Measurements from ENCODE around the gene ATG7.

The ATG7 gene

DNA sequence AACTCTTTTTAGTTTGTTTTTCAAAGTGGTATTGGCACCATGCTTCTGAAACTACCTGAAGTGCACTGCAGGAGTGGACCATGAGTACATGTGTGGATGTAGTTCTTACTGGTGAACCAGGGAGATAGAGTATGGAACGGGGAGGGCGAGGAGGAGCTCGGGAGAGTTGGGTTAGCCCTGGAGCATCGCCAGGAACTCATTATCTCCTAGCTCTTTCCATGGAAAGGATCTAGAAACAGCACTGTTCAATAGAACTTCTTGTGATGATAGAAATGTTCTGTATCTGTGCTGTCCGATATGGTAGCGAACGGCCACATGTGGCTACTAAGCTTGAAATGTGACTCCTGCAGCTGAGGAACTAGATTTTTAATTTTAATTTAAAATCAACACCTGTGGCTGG is 324.2 kb downstream of the ATG7 start:
- TF ChIP-seq, protein P1, sequence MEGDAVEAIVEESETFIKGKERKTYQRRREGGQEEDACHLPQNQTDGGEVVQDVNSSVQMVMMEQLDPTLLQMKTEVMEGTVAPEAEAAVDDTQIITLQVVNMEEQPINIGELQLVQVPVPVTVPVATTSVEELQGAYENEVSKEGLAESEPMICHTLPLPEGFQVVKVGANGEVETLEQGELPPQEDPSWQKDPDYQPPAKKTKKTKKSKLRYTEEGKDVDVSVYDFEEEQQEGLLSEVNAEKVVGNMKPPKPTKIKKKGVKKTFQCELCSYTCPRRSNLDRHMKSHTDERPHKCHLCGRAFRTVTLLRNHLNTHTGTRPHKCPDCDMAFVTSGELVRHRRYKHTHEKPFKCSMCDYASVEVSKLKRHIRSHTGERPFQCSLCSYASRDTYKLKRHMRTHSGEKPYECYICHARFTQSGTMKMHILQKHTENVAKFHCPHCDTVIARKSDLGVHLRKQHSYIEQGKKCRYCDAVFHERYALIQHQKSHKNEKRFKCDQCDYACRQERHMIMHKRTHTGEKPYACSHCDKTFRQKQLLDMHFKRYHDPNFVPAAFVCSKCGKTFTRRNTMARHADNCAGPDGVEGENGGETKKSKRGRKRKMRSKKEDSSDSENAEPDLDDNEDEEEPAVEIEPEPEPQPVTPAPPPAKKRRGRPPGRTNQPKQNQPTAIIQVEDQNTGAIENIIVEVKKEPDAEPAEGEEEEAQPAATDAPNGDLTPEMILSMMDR (IDR thresholded peaks at IDR 0.05; ENCODE audit: control extremely low read depth, extremely low read depth, low read depth, missing control alignments) = no peak
- ChIA-PET POLR2A (no interaction called here), CTCF (interaction anchor here (0.7 to 0.9 kb wide), 2 partner anchors 18 to 22 kb away, joined by 3 read pairs; no protein-coding TSS in a partner anchor)
- DNase-seq (ENCODE audit: extremely low spot score) = no peak

DNA sequence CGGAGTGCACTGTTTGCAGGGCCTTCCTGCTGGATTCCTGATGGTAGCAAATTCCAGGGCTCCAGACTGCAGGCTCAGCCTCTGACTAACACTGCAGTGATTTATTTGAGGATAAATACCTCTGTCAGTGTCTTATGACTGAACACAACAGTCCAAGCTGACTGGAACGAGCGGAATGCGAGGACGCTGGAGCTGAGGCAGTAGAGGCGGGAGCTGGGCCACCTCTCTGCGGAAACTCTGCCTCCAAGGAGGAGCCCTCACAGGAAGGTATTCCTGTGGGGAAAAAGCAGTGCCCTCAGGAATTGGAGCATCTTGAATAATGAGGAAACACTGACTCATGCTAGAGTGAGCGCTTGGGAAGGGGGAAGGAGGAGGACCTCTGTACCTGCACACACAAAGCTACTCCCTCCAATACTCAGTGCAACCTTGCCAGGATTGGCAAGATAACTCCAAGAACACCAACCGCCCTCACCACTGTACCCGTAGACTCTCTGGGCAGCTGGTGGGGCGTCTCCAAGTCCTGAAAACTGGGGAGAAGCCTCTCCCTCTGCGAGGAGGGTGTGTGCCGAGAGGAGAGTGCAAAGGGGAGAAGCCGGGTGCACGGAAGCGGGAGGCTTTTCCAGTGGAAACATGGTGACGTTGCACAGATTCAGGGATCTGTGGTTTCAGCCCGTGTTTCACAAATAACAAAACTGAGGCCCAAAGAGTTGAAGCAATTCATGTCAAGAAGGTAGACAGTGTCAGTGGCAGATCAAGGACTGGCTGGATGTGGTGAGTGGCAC is 328.5 kb downstream of the ATG7 start:
- no peak for DNase-seq (ENCODE audit: extremely low spot score)
- ChIA-PET CTCF (interaction anchor here (1.2 to 4.5 kb wide), 3 partner anchors 11 to 18 kb away, joined by 4 to 13 read pairs (median 11); no protein-coding TSS in a partner anchor), POLR2A (interaction anchor here (0.7 kb wide), 1 partner anchor 615 kb away, joined by 5 read pairs; no protein-coding TSS in a partner anchor)
- TF ChIP-seq, protein P1 (IDR thresholded peaks at IDR 0.05; ENCODE audit: control extremely low read depth, extremely low read depth, low read depth, missing control alignments) = no peak

- CTCF ChIA-PET = interaction anchor here (1.2 to 4.5 kb wide), 3 partner anchors 9 to 17 kb away, joined by 4 to 13 read pairs (median 11); no protein-coding TSS in a partner anchor
- DNase-seq (ENCODE audit: extremely low spot score) = peak; percentile 86
- POLR2A ChIA-PET = no interaction called here
- TF ChIP-seq, protein P1 (IDR thresholded peaks at IDR 0.05; ENCODE audit: control extremely low read depth, extremely low read depth, low read depth, missing control alignments) = no peak
Measured at GRCh38 chr3:11601446-11602238, 329.4 kb downstream of the ATG7 start.

DNA sequence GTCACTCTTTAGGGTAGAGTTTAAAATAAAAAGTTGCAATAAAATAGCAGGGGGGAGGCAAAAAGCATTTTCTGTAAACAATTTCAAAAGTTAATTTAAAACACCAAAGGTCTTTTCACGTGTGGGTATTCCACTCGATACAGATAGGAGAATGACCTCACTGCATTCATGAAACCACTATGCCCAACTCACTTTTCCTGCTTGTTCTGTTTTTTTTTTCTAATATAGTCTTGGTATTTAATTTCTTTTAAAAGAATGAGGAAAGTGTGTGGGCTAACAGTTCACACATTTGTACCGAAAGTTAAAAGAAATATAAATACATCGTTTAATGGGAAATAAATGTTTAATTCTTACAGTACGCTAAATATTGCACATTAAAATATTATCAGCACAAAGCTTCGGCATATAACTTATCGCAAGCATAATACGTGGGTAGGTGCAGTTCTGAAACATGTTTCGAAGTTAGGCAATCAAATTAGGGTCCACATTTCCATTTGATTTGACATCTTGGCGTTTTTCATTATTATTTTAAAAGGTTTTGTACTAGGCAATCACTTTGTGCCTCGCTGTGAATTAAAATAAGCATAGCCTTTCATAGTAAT is 330.1 kb downstream of the ATG7 start:
- ChIA-PET CTCF (interaction anchor here (1.2 to 4.5 kb wide), 2 partner anchors 10 to 16 kb away, joined by 4 to 11 read pairs; no protein-coding TSS in a partner anchor), POLR2A (no interaction called here)
- no peak for DNase-seq (ENCODE audit: extremely low spot score)
- TF ChIP-seq, protein P1 (IDR thresholded peaks at IDR 0.05; ENCODE audit: control extremely low read depth, extremely low read depth, low read depth, missing control alignments) = no peak

GRCh38 chr3:11602886-11603527 is 330.8 kb downstream of the ATG7 start:
- no peak for DNase-seq (ENCODE audit: extremely low spot score)
- ChIA-PET POLR2A (no interaction called here), CTCF (interaction anchor here (4.5 kb wide), 1 partner anchor 15 kb away, joined by 11 read pairs; no protein-coding TSS in a partner anchor)
- TF ChIP-seq, protein P1 (IDR thresholded peaks at IDR 0.05; ENCODE audit: control extremely low read depth, extremely low read depth, low read depth, missing control alignments) = no peak

All from GM10248 (cell line).